T1000 (cell line): ENCODE measurements around the gene OLR1.
"Not testable (repeated sequence)": the region's sequence is repeated elsewhere in the genome, so short reads cannot be mapped to it uniquely, and the experiment has no call there.

Experiments
- DNase-seq: peaks from one replicate; lab custom pipeline; 2025; ENCODE audit warnings: mixed read lengths; lab: John Stamatoyannopoulos, UW

Gene OLR1

DNA sequence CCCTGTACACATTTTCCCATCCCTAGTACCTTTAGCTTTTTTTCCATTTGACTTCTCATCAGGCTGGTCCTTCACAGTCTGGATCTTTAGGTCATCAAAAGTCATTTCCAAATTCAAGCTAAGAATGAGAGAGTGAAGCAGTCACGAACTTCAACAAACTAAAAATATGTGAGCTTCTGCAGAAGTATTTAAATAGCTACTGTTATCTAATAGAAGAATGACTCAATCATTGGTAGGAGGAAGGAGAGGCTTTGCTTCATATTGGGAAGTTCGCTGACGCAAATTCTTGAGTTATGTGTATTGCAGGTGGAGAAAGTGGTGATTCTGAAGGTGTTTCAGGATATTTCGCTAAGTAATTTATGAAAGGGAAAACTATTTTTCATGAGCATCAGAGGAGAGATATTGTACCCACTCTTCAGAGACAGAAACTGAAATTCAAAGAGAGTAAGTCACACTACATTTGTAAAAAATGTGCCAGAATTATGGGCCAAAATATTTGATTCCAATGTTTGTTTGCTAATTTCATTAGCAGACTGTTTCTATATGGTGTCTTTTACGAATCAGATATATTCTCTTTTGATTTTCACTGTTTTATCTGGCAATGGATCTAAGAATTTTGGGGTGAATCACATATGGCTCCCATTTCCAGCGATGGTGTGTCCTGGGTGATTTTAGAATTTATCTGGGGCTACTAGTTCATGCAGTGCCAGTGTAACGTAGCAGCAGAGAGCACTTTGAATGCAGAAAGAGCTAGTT is at the start of gene OLR1:
Gene OLR1 (minus strand): TSS at position 160 of the 756 bp plus-strand sequence. CDS start 55 bp downstream, at position 105.
- no peak for DNase-seq

DNA sequence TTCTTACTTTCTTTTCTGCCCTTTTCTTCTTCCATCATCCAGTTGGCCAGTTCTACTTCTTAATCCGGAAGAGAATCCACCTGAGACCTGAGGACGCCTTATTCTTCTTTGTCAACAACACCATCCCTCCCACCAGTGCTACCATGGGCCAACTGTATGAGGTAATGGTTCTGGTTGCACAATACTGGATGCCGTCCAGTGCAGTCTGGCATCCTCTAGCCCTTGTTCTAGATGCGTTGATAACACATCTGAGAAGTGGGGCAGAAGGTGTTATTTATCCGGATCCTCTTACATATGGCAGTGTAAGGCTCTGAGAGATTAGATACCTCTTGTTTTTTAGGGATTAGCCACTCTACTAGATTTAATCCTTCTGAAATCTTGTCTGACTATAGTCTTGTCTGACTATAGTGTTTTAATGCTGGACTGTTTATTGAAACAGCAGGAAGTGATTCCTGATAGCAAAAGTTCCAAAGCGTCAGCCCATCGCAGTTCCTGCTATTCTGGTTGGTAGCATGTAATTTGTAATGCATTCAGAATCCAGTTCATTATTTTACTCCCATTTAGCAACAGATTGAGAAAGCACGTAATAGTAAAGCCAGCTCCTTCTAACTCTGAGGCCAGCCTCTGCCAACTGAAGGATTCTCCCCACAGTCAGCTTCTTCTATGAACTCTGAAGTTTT is 48.6 kb upstream of the OLR1 start:
- DNase-seq = no peak

DNA sequence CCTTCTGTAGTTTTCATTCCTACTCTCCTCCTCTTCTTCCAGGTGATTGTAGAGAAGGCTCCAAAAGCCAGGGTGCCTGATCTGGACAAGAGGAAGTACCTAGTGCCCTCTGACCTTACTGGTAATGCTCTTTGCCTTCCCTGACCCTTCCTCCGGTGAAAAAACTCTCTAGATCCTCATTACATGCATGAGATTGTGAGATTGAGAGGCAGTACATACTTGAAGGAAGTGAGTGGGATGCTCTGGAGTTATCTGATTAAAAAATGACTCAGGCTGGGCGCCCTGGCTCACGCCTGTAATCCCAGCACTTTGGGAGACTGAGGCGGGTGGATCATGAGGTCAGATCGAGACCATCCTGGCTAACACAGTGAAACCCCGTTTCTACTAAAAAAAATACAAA is 46.1 kb upstream of the OLR1 start:
- no peak for DNase-seq

DNA sequence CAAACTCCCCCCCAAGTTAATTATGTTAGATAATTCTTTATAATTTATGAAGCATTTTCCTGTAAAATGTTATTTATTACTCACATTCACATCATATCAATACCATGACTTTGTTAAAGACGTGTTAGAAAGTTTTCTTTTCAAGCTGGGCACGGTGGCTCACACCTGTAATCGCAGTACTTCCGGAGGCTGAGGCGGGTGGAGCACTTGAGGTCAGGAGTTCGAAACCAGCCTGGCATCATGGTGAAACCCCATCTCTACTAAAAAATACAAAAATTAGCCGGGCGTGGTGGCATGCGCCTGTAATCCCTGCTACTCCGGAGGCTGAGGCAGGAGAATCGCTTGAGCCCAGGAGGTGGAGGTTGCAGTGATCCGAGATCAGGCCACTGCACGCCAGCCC is 44.0 kb upstream of the OLR1 start:
- not testable (repeated sequence) for DNase-seq

DNA sequence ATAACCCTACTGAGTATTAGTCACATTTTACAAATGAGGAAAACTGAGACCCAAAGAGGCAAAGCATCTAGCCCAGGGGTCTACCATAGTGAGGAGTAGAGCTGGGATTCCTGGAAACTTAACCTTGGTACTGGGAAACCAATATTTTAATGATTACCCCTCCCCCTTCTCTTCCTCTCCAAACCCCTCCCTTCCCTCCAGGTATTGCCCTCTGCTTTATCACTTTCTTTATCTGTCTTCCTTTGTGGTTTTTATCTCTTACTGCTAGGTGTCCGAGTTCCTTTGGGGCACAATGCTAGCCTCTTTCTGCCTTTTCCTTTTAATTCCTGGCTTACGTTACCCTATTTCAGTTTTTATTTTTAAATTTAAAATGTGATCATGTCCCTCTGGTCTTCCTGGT is 43.5 kb upstream of the OLR1 start:
- DNase-seq = no peak

DNA sequence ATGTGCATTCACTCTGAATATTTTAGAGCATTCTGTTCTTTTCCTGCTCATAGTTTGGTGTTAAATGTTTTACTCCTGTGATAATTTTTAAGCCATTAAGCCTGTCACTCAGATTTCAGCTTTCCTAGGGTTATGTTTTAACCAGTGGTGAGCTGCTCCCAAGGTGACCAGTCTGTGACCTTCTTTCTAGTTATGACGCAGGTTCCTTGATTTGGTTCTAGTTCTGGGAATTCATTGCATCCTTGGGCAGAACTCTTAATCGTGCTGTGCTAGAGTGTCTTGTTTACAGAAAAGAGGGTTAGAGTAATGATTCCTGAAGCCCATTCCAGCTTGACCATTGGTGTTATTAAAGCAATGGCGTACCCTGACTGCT is 42.9 kb upstream of the OLR1 start:
- DNase-seq = no peak

DNA sequence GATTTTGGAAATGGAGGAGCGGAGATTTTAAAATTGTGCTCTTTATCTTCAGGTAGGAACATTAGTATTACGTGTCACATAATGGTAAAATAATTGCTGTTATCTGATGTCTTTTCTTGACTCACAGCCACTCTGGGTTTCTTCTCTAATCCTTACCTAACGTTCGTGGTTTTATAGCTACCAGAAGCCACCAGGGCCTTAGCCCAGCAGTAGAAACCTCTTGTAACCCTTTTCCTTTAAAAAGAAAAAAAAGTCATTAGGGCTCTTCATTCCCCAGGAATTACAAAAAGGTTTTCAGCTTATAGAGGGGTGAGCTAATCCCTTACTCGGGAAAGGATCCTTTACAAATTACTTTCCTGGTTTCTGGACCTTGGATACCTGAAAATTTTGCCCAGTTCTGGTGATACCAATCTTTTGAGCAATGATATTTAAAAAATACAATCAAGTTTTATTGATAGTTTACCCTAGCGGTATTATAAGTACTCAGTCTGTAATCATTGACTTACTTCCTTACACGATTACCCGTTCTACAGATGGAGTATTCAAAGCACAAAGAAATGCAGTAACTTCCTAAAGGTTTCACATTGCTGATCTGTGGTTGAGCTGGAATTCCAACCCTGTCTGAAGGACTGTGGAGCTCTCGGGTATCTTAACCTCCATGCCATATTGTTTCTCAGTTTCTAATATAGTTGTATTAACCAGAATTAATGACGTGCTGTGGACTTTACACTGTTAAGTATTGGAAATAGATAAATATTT is 42.4 kb upstream of the OLR1 start:
- DNase-seq = no peak

DNA sequence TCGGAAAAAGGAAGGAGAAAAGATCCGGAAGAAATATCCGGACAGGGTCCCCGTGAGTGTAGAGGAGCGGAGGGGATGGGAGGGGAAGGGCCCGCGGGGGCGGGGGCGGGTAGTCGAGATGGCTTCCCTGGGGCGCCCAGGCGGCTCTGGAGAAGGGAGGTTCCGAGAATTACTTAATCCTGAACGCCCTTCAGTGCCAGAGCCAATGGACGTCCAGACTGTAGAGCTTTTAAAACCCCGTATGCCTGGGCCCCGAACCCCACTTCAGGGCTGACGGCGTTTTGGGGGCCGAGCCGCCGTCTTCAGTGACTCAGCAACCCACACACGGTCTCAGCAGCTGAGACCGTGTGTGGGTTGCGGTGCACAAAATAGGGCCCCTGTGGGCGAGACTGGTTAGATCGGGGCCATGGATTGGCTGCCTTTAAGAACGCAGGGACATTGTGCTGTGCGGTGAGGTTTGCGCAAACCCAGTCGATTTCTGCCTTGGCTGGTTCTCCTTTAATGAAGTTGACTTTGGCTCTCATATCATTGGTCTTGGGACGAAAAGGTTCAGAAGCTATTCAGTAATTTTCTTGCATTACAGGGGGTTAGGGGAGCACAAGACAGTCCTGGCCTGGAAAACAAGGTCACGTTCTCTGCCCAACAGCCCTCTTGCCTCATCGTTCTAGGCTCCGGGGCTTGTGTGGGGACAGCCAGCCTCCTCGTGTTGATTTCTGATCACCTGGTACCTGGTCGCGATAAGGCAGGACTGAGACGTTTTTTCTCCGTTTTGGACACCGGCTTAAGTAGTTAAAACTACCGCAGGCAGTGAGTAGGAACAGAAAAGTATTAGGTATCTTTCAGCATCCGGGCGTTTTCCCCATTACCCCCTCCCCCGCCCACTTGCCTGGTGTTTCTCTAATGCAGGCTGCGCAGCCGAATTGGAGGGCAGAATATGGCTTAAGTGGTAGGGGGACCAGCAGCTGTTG is 41.5 kb upstream of the OLR1 start:
- peak; percentile 53 for DNase-seq

DNA sequence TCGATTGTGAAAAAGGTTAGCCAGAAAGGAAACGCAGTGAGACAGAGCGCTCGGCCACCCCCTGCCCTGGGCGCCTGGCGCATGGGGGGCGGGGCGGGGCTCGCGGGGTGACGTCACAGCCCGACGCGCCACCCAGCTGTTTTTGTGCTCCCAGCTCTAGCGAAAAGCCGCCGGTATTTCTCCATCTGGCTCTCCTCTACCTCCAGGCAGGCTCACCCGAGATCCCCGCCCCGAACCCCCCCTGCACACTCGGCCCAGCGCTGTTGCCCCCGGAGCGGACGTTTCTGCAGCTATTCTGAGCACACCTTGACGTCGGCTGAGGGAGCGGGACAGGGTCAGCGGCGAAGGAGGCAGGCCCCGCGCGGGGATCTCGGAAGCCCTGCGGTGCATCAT is 40.8 kb upstream of the OLR1 start, which contains the start of gene GABARAPL1:
Gene GABARAPL1 (plus strand): TSS at position 139 of the 393 bp plus-strand sequence. CDS start 253 bp downstream, at position 392.
- peak; percentile 67 for DNase-seq

DNA sequence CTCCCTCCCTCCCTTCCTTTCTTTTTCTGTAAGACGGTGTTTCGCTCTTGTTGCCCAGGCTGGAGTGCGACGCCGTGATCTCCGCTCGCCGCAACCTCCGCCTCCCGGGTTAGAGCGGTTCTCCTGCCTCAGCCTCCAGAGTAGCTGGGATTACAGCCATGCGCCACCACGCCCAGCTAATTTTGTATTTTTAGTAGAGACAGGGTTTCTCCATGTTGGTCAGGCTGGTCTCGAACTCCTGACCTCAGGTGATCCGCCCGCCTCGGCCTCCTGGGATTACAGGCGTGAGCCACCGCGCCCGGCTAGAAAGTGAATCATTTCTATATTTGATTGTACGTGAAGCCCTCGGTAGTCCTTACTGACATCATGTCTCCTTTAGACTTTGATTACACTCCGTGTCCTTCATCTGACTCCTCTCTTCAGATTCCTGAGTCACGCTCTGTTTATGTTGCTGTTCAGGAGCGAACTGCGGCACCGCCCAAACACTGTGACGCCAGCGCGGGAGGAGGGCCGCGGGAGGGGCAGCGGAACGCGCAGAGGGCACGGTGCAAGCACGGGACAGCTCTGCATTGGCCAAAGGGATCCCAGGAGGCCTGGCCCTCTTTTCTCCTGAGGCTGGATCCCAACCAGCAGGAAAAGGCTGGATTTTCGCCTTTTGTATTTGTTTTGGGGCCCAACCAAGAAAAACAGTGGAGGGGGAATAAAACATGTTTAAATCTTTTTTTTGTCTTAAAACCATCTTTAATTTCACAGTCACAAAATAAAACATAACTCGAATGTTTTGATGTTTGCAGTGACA is 40.2 kb upstream of the OLR1 start:
- DNase-seq = peak; percentile 92

DNA sequence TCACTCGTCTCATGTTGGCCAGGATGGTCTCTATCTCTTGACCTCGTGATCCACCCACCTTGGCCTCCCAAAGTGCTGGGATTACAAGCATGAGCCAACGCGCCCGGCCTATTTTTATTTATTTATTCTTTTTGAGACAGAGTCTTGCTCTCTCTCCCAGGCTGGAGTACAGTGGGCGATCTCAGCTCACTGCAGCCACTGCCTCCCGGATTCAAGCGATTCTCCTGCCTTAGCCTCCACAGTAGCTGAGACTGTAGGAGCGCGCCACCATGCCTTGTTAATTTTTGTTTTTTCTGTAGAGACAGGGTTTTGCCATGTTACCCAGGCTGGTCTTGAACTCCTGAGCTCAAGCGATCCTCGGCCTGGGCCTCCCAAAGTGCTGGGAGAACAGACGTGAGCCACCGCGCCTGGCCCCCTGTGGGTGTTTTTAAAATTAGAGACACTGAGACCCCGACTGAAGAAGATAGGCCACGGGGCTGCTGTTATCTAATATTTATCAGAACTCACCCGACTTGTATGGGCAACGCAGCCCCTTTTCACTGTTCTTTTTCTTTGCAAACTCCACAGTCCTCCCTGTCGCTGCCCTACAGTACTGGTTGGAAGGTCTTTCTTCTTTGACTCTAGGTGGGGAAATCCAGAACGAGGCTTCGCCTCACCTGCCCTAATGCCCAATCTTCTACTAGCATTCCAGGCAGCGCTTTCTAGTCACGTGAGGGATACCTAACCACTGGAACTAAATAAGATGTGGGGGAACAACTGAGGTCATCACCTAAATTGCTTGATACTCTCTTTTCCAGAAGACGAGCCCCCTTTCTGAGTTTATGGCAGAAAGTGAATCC is 39.4 kb upstream of the OLR1 start:
- no peak for DNase-seq

DNA sequence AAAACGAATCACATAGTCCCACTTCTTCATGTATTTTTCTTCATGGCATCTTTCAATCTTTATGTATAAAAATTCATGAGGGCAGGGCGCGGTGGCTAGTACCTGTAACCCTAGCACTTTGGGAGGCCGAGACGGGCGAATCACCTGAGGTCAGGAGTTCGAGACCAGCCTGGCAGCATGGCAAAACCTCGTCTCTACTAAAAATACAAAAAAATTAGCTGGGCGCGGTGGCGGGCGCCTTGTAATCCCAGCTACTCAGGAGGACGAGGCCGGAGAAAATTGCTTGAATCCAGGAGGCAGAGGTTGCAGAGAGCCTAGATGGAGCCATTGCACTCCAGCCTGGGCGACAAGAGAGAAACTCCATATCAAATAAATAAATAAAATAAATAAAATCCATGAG is 38.3 kb upstream of the OLR1 start:
- no peak for DNase-seq

DNA sequence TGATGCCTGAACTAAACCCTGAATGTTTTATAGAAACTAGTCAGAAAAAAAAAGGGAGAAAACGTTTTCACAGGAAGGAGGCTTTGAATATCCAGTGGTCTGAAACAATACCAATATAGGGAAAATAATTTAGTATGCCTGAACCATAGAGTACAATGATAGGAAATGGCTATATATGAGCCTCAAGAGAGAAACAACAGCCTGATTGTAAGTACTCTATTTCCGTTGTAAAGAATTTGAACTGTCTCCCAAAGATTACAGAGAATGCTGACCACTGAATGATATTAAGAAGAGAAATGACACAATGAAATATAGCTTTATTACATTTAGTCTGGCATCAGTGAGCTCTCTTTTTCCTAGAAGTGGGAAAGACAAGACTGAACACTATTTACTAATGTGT is 35.2 kb upstream of the OLR1 start:
- DNase-seq = no peak

DNA sequence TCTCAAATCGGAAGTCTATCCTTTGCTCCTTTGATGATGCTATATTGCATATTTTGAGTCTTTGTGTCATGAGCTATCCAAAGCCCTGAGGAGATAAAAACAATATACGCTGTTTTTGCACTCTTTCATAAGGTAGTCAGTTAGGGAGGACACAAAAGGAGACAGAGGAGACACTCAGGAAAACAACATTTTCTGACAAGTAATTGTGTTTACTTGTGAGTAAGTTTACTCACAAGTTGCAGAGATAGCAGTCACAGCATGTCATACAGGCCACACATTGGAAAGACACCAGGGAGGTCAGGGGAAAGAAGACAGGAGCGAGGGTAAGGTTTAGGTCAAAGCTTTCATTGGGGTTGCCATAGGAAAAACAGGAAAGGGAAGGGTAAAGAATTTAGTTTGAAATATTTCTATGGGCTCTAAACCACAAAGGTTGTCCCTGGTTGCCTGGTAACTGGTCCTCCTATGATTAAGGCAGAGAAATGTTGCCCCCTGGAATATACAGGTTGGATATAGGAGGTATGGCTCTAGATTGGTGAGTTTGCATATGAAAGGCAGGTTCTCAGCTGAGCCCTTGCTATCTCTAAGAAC is 33.4 kb upstream of the OLR1 start:
- DNase-seq = peak; percentile 25

DNA sequence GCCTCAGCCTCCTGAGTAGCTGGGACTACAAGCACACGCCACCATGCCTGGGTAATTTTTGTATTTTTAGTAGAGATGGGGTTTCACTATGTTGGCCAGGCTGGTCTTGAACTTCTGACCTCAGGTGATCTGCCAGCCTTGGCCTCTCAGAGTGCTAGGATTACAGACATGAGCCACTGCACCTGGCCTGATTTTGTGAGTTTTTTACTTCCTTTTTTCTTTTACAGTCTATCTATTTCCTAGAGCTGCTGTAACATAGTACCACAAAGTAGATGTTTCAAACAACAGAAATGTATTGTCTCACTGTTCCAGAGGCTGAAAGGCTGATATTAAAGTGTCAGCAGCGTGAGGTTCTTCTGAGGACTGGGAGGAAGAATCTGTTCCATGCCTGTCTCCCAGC is 32.6 kb upstream of the OLR1 start:
- DNase-seq = not testable (repeated sequence)

DNA sequence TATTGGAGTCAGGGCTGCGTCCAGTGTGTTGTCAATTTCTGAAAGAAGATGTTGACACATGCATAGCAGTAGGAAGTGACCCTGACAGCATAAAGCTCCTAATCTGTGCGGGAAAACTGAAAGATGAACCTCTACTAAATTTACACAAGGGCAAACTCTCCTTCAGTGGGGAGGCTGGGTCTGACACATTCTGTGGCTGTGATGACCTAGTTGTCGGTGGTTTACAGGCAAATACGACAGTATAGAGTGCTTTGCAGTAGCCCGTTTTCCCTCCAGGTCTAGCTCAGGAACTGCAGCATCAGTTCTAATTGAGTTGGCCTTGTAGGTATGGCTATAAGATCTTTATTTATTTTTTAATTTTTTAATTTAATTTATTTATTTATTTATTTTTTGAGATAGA is 25.9 kb upstream of the OLR1 start:
- no peak for DNase-seq

DNA sequence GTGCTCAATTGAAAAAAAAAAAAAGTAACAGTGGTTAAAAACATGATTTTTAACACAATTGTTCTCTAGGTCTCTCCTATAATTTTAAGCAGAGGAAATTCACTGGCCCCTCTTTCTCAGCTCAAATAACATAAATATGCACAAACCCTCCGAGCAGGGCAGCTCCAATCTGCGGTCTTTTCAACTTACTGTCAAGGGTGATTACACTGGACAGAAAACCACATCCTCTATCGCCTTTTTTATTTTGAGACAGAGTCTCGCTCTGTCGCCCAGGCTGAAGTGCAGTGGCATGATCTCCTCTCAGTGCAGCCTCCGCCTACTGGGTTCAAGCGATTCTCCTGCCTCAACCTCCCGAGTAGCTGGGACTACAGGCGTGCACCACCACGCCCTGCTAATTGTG is 24.3 kb upstream of the OLR1 start:
- DNase-seq = no peak

DNA sequence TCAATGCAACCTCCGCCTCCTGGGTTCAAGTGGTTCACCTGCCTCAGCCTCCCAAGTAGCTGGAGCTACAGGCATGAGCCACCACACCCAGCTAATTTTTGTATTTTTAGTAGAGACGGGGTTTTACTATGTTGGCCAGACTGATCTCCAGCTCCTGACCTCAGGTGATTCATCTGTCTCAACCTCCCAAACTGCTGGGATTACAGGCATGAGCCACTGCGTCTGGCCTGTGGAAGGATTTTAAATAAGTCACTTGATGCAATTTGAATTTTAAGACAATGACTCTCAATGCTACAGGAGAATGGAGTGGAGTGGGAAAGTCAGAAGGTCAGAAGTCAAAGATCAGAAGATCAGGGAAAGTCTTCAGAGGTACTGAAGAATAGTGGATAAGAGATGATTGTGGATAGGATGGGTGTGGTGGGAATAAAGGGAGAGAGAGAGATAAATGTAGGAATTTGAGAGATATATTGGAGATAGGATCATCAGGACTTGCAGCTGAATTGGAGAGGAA is 22.3 kb upstream of the OLR1 start:
- DNase-seq = no peak

DNA sequence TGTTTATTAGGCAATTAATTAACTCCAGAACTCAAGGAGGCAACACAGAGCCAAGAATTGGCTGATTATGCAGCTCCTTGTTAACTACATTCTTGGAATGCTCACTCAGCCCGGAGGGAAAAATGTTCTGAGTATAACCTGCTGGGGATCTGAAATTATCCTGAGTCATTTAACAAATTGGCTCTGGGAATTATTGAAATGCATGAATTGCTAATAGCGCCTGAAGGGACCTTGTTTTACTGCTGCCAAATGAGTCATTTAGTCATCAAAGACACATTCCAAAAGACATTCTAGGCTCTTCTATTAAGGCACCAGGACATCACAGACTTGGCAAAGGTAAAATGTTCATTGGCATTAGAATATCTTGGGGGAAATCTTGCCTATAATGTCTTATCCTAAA is 19.9 kb upstream of the OLR1 start:
- peak; percentile 25 for DNase-seq
